Skeletal muscle satellite cell (primary cell): Measurements from ENCODE around the gene TAMALIN. TPM values are rescaled to one million over a fixed set of nuclear protein-coding genes. Genes with fewer than 3 reads are reported as not detected.

Source experiments
- H3K27me3 ChIP-seq: 2 replicates; pipeline ENCODE4 v1.7.0; 2013; ENCODE audit warnings: low read length; ENCODE audit not compliant: control insufficient read depth, insufficient read depth
- H3K36me3 ChIP-seq: 2 replicates; pipeline ENCODE4 v1.7.0; 2013; ENCODE audit warnings: mild to moderate bottlenecking, control low read depth, low read length; ENCODE audit not compliant: insufficient read depth
- H3K4me1 ChIP-seq: 2 replicates; pipeline ENCODE4 v1.7.0; 2013; ENCODE audit warnings: low read length; ENCODE audit not compliant: control insufficient read depth, insufficient read depth
- H3K4me2 ChIP-seq: 2 replicates; pipeline ENCODE4 v1.7.0; 2013; ENCODE audit warnings: mild to moderate bottlenecking, low read length
- H3K4me3 ChIP-seq: 2 replicates; pipeline ENCODE4 v1.7.0; 2013; ENCODE audit warnings: low read length
- H3K9ac ChIP-seq: 2 replicates; pipeline ENCODE4 v1.7.0; 2013; ENCODE audit warnings: mild to moderate bottlenecking, low read depth, low read length, moderate library complexity
- H3K9me3 ChIP-seq: replicated peaks from 2 replicates; pipeline ENCODE4 v1.7.0; 2013; ENCODE audit warnings: mild to moderate bottlenecking, control low read depth, low read length
- total RNA-seq: library from RNA; depleted of rRNA; stranded (reverse); fragments of >200 nt; gene quantifications from 2 replicates; pipeline ENCODE4 v1.2.3, GENCODE V29; 2012; rRNA removed

The TAMALIN gene
- 3.5 and 7.9 TPM in 2 replicates for total RNA-seq

- no peaks in the 10 kb centered on the region for H3K36me3 ChIP-seq
- peaks cover 15% of the 10 kb centered on the region for H3K27me3 ChIP-seq
- H3K4me2 ChIP-seq: peak within 1 kb of the TSS; percentile 83
- H3K9ac ChIP-seq: peak within 1 kb of the TSS; percentile 66
- H3K4me3 ChIP-seq: peak within 1 kb of the TSS; percentile 69
- peaks cover 30% of the 10 kb centered on the region for H3K4me1 ChIP-seq
- no peaks in the 10 kb centered on the region for H3K9me3 ChIP-seq
These were observed at the start of gene TAMALIN for GRCh38 chr12:52006726-52007157. TSS of gene TAMALIN (plus strand) at chr12:52006946. CDS start at chr12:52007020, 74 bp downstream.

- Histone ChIP-seq H3K36me3 (peaks cover 3% of the 10 kb centered on the region), H3K27me3 (no peaks in the 10 kb centered on the region), H3K4me3 (no peak overlapping the region), H3K9me3 (no peaks in the 10 kb centered on the region), H3K4me2 (no peak overlapping the region), H3K4me1 (peaks cover 22% of the 10 kb centered on the region), H3K9ac (no peak overlapping the region)
These were observed 48.2 kb upstream of the TAMALIN start for GRCh38 chr12:51958542-51958941.

DNA sequence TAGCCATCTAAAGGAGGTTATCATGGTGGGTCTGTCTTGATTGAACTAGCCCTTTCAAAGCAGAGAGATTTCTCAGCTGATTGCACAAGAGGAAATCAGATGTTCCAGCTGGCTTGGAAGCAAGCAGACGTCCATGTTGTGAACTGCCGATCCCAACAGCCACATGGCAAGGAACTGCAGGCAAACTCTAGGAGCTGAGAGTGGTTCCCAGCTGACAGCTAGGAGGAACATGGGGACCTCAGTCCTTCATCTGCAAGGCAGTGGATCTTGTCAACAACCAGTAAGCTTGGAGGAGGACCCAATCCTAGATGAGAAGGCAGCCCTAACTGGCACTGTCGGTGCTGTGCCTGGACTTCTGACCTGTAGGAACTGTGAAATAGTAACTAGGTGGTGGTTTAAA is 47.5 kb upstream of the TAMALIN start:
- H3K4me2 ChIP-seq: no peak overlapping the region
- no peaks in the 10 kb centered on the region for H3K9me3 ChIP-seq
- H3K27me3 ChIP-seq: no peaks in the 10 kb centered on the region
- peaks cover 17% of the 10 kb centered on the region for H3K4me1 ChIP-seq
- H3K9ac ChIP-seq: no peak overlapping the region
- H3K4me3 ChIP-seq: no peak overlapping the region
- peaks cover 3% of the 10 kb centered on the region for H3K36me3 ChIP-seq

DNA sequence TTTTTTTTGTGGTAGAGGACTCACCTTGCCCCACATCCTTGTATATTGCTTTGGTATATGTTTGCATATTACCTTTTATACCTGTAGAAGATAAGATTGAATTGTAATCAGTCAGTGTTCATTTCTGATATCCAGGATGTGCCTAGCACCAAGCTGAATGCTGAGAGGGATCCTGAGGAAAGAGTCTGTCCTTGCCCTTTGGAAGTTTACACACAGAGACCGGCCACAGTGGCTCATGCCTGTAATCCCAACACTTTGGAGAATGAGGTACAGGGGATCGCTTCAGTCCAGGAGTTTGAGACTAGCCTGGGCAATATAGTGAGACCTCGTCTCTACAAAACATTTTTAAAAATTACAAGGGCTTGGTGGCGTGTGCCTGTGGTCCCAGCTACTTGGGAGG is 46.8 kb upstream of the TAMALIN start:
- no peak overlapping the region for H3K9ac ChIP-seq
- no peak overlapping the region for H3K4me3 ChIP-seq
- H3K27me3 ChIP-seq: no peaks in the 10 kb centered on the region
- H3K4me2 ChIP-seq: no peak overlapping the region
- H3K36me3 ChIP-seq: peaks cover 3% of the 10 kb centered on the region
- peaks cover 10% of the 10 kb centered on the region for H3K4me1 ChIP-seq
- no peaks in the 10 kb centered on the region for H3K9me3 ChIP-seq

DNA sequence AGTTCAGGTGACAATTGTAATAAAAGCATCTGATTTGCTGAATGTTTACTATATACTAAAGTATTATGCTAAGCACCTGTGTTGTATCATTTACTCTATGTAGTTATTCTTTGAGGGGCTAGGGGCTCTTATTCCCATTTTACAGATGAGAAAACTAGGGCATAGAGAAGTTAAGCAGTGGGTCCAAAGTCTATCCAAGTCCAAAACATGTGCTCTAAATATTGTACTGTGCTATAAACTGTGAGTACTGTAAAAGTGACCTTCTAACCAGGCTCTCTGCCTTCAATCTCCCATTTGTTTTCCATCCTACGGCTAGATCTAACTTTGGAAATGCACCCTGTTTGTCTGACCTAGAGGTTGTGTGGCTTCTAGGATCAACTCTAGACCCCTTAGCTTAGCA is 46.3 kb upstream of the TAMALIN start:
- Histone ChIP-seq H3K4me2 (no peak overlapping the region), H3K27me3 (no peaks in the 10 kb centered on the region), H3K4me3 (no peak overlapping the region), H3K36me3 (peaks cover 3% of the 10 kb centered on the region), H3K9ac (no peak overlapping the region), H3K4me1 (peaks cover 6% of the 10 kb centered on the region), H3K9me3 (no peaks in the 10 kb centered on the region)

GRCh38 chr12:51960890-51961289 is 45.9 kb upstream of the TAMALIN start:
- H3K4me2 ChIP-seq: no peak overlapping the region

DNA sequence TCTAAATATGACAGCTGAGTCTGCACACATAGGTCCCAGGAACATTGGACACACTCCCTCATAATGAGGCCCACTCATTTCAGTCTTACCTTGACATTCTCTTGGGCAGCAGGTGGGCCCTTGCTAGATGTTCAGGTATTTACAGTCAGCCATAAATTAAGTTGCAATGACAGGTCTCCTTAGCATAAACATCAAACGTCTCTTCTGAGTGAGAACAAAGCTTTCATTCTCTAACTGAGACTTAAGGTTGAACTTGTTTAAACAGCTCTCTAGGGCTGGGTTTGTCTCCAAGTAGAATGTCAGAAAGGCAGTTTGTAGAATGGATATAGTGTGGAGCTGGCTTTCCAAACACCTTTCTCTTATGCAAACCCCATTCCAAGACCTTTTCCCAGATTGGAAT is 44.9 kb upstream of the TAMALIN start:
- Histone ChIP-seq H3K4me1 (peaks cover 6% of the 10 kb centered on the region), H3K36me3 (peaks cover 3% of the 10 kb centered on the region), H3K27me3 (no peaks in the 10 kb centered on the region), H3K9ac (no peak overlapping the region), H3K4me3 (no peak overlapping the region), H3K4me2 (no peak overlapping the region), H3K9me3 (no peaks in the 10 kb centered on the region)

More at GRCh38 chr12:51960890-51961289, 45.9 kb upstream of the TAMALIN start:
- Histone ChIP-seq H3K9ac (no peak overlapping the region), H3K9me3 (no peaks in the 10 kb centered on the region), H3K36me3 (peaks cover 3% of the 10 kb centered on the region), H3K27me3 (no peaks in the 10 kb centered on the region), H3K4me1 (peaks cover 6% of the 10 kb centered on the region), H3K4me3 (no peak overlapping the region)

GRCh38 chr12:51962737-51963136 is 44.0 kb upstream of the TAMALIN start:
- H3K36me3 ChIP-seq: peaks cover 3% of the 10 kb centered on the region
- H3K9me3 ChIP-seq: no peaks in the 10 kb centered on the region
- H3K4me2 ChIP-seq: no peak overlapping the region
- H3K9ac ChIP-seq: no peak overlapping the region
- peaks cover 6% of the 10 kb centered on the region for H3K4me1 ChIP-seq
- H3K4me3 ChIP-seq: no peak overlapping the region
- no peaks in the 10 kb centered on the region for H3K27me3 ChIP-seq

GRCh38 chr12:51963477-51963876 is 43.3 kb upstream of the TAMALIN start:
- Histone ChIP-seq H3K27me3 (no peaks in the 10 kb centered on the region), H3K9me3 (no peaks in the 10 kb centered on the region), H3K4me3 (no peak overlapping the region), H3K36me3 (peaks cover 3% of the 10 kb centered on the region), H3K4me2 (no peak overlapping the region), H3K9ac (no peak overlapping the region), H3K4me1 (peaks cover 6% of the 10 kb centered on the region)

- H3K4me1 ChIP-seq: peaks cover 41% of the 10 kb centered on the region
- no peak overlapping the region for H3K4me2 ChIP-seq
- H3K36me3 ChIP-seq: no peaks in the 10 kb centered on the region
- H3K9ac ChIP-seq: no peak overlapping the region
- H3K9me3 ChIP-seq: no peaks in the 10 kb centered on the region
- no peak overlapping the region for H3K4me3 ChIP-seq
- H3K27me3 ChIP-seq: no peaks in the 10 kb centered on the region
These were observed 37.1 kb upstream of the TAMALIN start for GRCh38 chr12:51969643-51970042.

- no peak overlapping the region for H3K9ac ChIP-seq
- no peaks in the 10 kb centered on the region for H3K27me3 ChIP-seq
- peak overlapping the region; percentile 51 for H3K4me2 ChIP-seq
- no peak overlapping the region for H3K4me3 ChIP-seq
- H3K4me1 ChIP-seq: peaks cover 47% of the 10 kb centered on the region
- H3K9me3 ChIP-seq: no peaks in the 10 kb centered on the region
- peaks cover 7% of the 10 kb centered on the region for H3K36me3 ChIP-seq
These were observed 35.7 kb upstream of the TAMALIN start for GRCh38 chr12:51970904-51971646.
